PC-9 (cell line): ENCODE data around the gene MCM8. TPM values are rescaled to one million over a fixed set of nuclear protein-coding genes. Genes with fewer than 3 reads are reported as not detected.

Experiments used
- BruUV-seq: library from RNA; stranded (reverse); fragments of 400-500 nt; replicated peaks from 2 replicates; lab custom pipeline; 2021; lab: Mats Ljungman, UMichigan
- CTCF ChIA-PET: fragments of 300-600 bp; sonication (Branson Sonifier 250); formaldehyde crosslinking; loops from one replicate; lab custom pipeline; 2022; ENCODE audit warnings: antibody characterized with exemption; lab: Charles Lee
- POLR2A ChIA-PET: fragments of 300-600 bp; sonication (Branson Sonifier 250); formaldehyde crosslinking; loops from one replicate; lab custom pipeline; 2022; ENCODE audit warnings: antibody characterized with exemption; ENCODE audit not compliant: unreplicated experiment; lab: Charles Lee
- DNase-seq, 2 experiments: peaks; one replicate each; pipeline versions ENCODE4 v3.0.0 to v3.0.0-alpha.2; 2015 to 2022; ENCODE audit warnings: mixed read lengths in 1 of 2
- H2AFZ ChIP-seq: fragments of 200-600 bp; sonication (generic); 2 replicates; pipeline ENCODE4 v1.8.1; 2017; ENCODE audit warnings: antibody characterized with exemption
- H3F3A ChIP-seq: fragments of 200-600 bp; sonication (generic); 2 replicates; pipeline ENCODE4 v1.8.1; 2017; ENCODE audit warnings: antibody characterized with exemption, mild to moderate bottlenecking, low read depth; ENCODE audit not compliant: insufficient read depth
- H3K27ac ChIP-seq: fragments of 200-600 bp; sonication (generic); 2 replicates; pipeline ENCODE4 v1.6.1; 2016; ENCODE audit warnings: mixed run types
- H3K27me3 ChIP-seq: fragments of 200-600 bp; sonication (generic); 2 replicates; pipeline ENCODE4 v1.6.1; 2016; ENCODE audit warnings: low read depth, mixed run types; ENCODE audit not compliant: insufficient read depth
- H3K36me3 ChIP-seq: fragments of 200-600 bp; sonication (generic); 2 replicates; pipeline ENCODE4 v1.6.1; 2016; ENCODE audit warnings: low read depth, mixed run types
- H3K4me1 ChIP-seq: fragments of 200-600 bp; sonication (generic); replicated peaks from 2 replicates; pipeline ENCODE4 v1.6.1; 2016; ENCODE audit warnings: mixed run types; ENCODE audit not compliant: insufficient read depth
- H3K4me2 ChIP-seq: fragments of 200-600 bp; sonication (generic); 2 replicates; pipeline ENCODE4 v1.6.1; 2017; ENCODE audit warnings: mixed run types
- H3K4me3 ChIP-seq: fragments of 200-600 bp; sonication (generic); 2 replicates; pipeline ENCODE4 v1.6.1; 2016; ENCODE audit warnings: mixed run types
- H3K79me2 ChIP-seq: fragments of 200-600 bp; sonication (generic); 2 replicates; pipeline ENCODE4 v1.6.1; 2017; ENCODE audit warnings: low read depth, mixed run types
- H3K9me2 ChIP-seq: fragments of 200-600 bp; sonication (generic); 2 replicates; pipeline ENCODE4 v1.8.1; 2017; ENCODE audit warnings: mild to moderate bottlenecking; ENCODE audit not compliant: insufficient read depth
- H3K9me3 ChIP-seq: fragments of 200-600 bp; sonication (generic); 2 replicates; pipeline ENCODE4 v1.8.1; 2016; ENCODE audit warnings: low read depth; ENCODE audit not compliant: insufficient read depth
- H4K20me1 ChIP-seq: fragments of 200-600 bp; sonication (generic); 2 replicates; pipeline ENCODE4 v1.8.1; 2017; ENCODE audit not compliant: insufficient read depth
- EZH2 ChIP-seq: fragments of 200-600 bp; sonication (generic); IDR thresholded peaks from 2 replicates; pipeline ENCODE4 v1.8.0; 2017; ENCODE audit warnings: antibody characterized with exemption, low read depth
- intact Hi-C: fragments of 100-400 bp; cut with micrococcal nuclease; formaldehyde crosslinking; loops from one replicate; pipeline ENCODE4 v1.10.0; 2022; ENCODE audit not compliant: unreplicated experiment
- total RNA-seq: library from RNA; stranded (reverse); gene quantifications from 2 replicates; pipeline ENCODE4 v1.2.3, GENCODE V29; 2021
- TF ChIP-seq, protein P1 (sequence below): fragments of 200-600 bp; sonication (generic); conservative IDR thresholded peaks from 2 replicates; pipeline ENCODE4 v1.6.1; 2017; ENCODE audit warnings: mixed run types, antibody characterized with exemption, mild to moderate bottlenecking, moderate library complexity

The MCM8 gene
- total RNA-seq, 1 experiment from 2014 or later = 22.4 TPM

DNA sequence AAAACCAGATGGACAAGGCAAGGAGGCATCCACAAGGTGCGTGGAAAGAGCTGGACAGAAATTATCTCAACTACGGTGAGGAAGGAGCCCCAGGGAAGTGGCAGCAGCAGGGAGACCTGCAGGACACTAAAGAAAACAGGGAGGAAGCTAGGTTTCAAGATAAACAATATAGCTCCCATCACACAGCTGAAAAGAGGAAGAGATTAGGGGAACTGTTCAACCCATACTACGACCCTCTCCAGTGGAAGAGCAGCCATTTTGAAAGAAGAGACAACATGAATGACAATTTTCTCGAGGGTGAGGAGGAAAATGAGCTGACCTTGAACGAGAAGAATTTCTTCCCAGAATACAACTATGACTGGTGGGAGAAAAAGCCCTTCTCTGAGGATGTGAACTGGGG lies 27.0 kb upstream of the MCM8 start:
- H3K4me3 ChIP-seq = no peak overlapping the region
- no peak overlapping the region for H3K27ac ChIP-seq
- no peak overlapping the region for H3K4me2 ChIP-seq
- H3K27me3 ChIP-seq = peaks cover 47% of the 10 kb centered on the region
- intact Hi-C loops = no loop called here
- ChIA-PET POLR2A (no interaction called here), CTCF (no interaction called here)
- H3K9me3 ChIP-seq = no peaks in the 10 kb centered on the region
- H3K9me2 ChIP-seq = peaks cover 5% of the 10 kb centered on the region; the same call in 1 of the 2 replicates
- no peaks in the 10 kb centered on the region for H4K20me1 ChIP-seq
- TF ChIP-seq, protein P1, sequence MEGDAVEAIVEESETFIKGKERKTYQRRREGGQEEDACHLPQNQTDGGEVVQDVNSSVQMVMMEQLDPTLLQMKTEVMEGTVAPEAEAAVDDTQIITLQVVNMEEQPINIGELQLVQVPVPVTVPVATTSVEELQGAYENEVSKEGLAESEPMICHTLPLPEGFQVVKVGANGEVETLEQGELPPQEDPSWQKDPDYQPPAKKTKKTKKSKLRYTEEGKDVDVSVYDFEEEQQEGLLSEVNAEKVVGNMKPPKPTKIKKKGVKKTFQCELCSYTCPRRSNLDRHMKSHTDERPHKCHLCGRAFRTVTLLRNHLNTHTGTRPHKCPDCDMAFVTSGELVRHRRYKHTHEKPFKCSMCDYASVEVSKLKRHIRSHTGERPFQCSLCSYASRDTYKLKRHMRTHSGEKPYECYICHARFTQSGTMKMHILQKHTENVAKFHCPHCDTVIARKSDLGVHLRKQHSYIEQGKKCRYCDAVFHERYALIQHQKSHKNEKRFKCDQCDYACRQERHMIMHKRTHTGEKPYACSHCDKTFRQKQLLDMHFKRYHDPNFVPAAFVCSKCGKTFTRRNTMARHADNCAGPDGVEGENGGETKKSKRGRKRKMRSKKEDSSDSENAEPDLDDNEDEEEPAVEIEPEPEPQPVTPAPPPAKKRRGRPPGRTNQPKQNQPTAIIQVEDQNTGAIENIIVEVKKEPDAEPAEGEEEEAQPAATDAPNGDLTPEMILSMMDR = no peak
- no peak for TF ChIP-seq EZH2
- BruUV-seq = no TSS peak
- no peaks in the 10 kb centered on the region for H3K36me3 ChIP-seq
- H2AFZ ChIP-seq = 0 out of 2 replicates have a peak overlapping the region, but pooled peaks have one; percentile 17
- H3F3A ChIP-seq = no peaks in the 10 kb centered on the region
- DNase-seq = no peak
- H3K79me2 ChIP-seq = no peaks in the 10 kb centered on the region
- peaks cover 12% of the 10 kb centered on the region; the same call in 1 of the 2 replicates for H3K4me1 ChIP-seq

DNA sequence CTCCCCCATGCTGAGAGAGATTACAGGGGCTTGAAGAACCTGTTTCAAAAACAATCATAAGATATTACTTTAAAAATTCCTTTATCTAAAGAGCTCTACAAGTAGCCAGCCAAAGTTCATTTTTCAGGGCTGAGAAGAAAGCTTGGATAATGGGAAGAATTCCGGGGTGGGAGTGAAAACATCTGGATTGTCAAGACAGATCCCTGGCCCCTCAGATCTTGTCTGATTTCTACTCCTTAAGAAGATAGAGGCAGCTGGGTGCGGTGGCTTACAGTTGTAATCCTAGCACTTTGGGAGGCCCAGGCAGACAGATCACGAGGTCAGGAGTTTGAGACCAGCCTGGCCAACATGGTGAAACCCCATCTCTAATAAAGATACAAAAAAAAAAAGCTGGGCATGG lies 24.9 kb upstream of the MCM8 start:
- H3K27me3 ChIP-seq = peaks cover 63% of the 10 kb centered on the region
- H3K9me3 ChIP-seq = no peaks in the 10 kb centered on the region
- no peaks in the 10 kb centered on the region for H3K79me2 ChIP-seq
- H3K27ac ChIP-seq = no peak overlapping the region
- ChIA-PET POLR2A (no interaction called here), CTCF (interaction anchor here (0.7 kb wide), 1 partner anchor 396 kb away, joined by 3 read pairs; no protein-coding TSS in a partner anchor)
- no peak overlapping the region for H3K4me2 ChIP-seq
- H3K4me3 ChIP-seq = no peak overlapping the region
- H4K20me1 ChIP-seq = no peaks in the 10 kb centered on the region
- DNase-seq = no peak
- TF ChIP-seq, protein P1 = no peak
- TF ChIP-seq EZH2 = no peak
- no peaks in the 10 kb centered on the region for H3K36me3 ChIP-seq
- H3F3A ChIP-seq = no peaks in the 10 kb centered on the region
- H3K9me2 ChIP-seq = peaks cover 5% of the 10 kb centered on the region; the same call in 1 of the 2 replicates
- H3K4me1 ChIP-seq = no peaks in the 10 kb centered on the region
- intact Hi-C loops = no loop called here
- no TSS peak for BruUV-seq
- no peak overlapping the region for H2AFZ ChIP-seq

DNA sequence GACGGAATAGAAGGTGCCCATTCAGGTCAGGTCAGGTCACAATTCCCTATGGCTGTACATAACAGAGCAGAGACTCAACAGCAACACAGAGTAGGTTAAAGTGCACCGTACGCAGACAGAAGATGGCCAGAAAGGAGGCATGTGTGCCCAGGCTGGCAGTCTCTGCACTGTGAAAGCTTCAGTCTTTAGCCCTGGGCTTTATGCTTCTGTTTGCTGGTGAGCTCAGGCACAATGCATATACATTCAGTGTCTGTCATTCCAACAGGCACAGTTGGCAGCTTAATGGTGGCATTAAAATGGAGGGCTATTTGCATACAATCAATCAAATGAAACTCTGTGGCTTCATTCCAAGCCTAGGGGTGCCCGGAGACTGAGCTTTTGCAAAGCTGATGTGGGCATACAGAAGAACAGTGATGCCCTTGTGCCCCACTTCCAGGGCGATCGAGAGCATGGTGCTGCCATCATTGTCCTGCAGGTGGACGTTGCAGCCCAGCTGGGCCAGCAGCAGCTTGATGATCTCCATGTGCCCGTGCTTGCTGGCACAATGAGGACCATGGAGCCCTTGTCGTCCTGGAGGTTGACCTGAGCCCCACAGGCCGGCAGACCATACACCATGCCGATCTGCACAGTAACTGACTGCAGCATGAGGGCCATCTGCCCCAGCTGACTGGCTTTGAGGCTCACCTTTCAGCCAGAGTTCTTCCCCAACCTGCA lies 22.5 kb upstream of the MCM8 start:
- no peaks in the 10 kb centered on the region for H3K9me2 ChIP-seq
- no peak overlapping the region for H3K27ac ChIP-seq
- DNase-seq = no peak
- TF ChIP-seq EZH2 = no peak
- TF ChIP-seq, protein P1 = no peak
- BruUV-seq = no TSS peak
- intact Hi-C loops = no loop called here
- no peaks in the 10 kb centered on the region for H3K79me2 ChIP-seq
- H3K4me3 ChIP-seq = no peak overlapping the region
- ChIA-PET CTCF (interaction anchor here (1.0 kb wide), 1 partner anchor 371 kb away, joined by 3 read pairs; no protein-coding TSS in a partner anchor), POLR2A (no interaction called here)
- no peaks in the 10 kb centered on the region for H3K9me3 ChIP-seq
- peaks cover 70% of the 10 kb centered on the region for H3K27me3 ChIP-seq
- no peak overlapping the region for H2AFZ ChIP-seq
- H3F3A ChIP-seq = no peaks in the 10 kb centered on the region
- no peaks in the 10 kb centered on the region for H4K20me1 ChIP-seq
- no peak overlapping the region for H3K4me2 ChIP-seq
- H3K36me3 ChIP-seq = no peaks in the 10 kb centered on the region
- no peaks in the 10 kb centered on the region for H3K4me1 ChIP-seq
